DMS 273 treated with DMSO at 0.1 percent for 48 hours (cell line): Measurements from ENCODE around the gene CCNK.

ENCODE experiments used
- DNase-seq: peaks from one replicate; lab custom pipeline; 2025; lab: John Stamatoyannopoulos, UW

Gene CCNK

DNA sequence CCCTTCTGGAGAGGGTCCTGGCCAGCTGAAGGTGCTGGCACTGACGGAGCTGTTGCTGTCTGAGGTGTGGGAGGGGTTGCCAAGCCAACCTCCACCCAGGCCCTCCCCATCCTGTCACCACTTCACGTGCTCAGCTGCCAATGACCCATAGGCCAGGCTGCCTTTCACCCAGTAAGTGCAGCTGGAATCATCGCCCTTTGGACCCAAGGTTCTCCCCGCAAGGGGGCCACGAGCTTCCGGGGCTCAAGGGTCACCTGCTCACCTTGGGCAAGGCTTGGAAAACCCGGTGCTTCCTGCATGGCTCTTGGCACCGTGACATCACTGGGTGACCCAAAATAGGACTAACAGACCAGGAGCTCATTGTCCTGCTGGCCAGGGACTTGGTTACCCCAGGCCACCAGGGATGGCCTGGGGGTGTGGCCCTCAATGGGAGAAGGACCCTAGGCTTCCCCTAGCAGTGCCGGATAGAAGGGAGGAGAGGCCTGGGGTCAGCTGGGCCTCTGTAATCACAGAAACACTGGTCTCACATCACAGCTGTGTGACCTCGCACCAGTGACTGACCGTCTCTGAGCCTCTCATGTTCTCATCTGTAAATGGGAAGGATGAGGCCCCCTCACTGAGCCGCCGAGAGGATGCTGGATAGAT lies 71.5 kb downstream of the CCNK start:
- no peak for DNase-seq

- DNase-seq, result no peak
Observed at GRCh38 chr14:99554184-99554583, 73.0 kb downstream of the CCNK start.

- no peak for DNase-seq
Observed at GRCh38 chr14:99554757-99555531, 73.7 kb downstream of the CCNK start.

GRCh38 chr14:99556134-99556791 lies 75.1 kb downstream of the CCNK start:
- no peak for DNase-seq

- DNase-seq, result no peak
Observed at GRCh38 chr14:99559286-99559990, 78.2 kb downstream of the CCNK start.

DNA sequence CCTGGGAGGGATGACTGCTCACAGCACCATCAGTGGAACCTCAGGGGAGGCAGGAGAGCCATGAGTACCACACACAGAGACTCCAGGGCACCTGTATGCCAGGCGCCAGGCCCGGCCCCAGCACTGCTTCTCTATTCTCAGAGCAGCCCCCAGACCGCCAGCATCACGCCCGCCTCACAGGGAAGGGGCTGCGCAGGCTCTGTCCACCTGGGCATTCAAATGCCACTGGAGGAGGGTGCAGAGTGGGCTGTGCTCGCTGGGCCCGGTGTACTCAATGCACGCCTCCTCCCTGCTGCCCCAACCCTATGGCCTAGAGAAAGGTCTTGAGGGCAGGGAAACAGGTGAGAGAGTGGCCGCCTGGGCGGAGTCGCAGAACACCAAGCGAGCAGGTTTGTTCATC lies 79.2 kb downstream of the CCNK start:
- DNase-seq, result no peak

DNA sequence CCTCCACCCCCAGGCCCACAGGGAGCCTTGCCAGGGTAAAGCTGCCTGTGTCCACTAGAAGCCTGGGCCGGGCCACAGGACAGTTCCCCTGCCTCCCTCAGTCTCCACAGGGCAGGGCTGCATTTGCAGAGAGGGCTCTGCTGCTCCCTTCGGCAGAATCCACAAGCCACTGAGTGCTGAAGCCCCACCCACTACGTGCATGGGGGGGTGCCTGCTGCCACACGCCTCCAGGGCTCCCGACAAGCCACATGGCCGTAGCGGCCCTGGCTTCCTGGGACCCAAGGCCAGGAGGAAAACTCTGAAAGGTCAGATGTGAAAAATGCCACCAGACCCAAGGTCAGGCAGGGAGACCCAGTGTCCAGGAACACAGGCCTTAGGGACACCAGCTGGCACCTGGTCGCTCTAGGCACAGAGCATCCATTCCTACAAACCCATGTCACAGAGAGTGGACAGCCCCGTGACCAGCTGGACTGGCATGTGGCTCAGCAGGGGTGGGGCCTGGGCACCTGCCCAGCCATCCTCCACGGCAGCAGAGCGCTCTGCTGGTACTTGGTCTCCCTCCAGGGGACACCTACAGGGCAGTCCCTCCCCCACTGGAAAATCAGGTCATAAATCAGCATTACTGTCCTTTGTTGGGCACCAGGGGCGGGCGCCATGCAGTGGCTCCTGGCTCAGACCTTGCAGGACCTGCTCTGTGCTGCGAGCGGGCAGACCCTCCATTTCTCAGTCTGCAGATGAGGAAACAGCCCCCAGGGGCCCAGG lies 79.9 kb downstream of the CCNK start:
- no peak for DNase-seq

DNA sequence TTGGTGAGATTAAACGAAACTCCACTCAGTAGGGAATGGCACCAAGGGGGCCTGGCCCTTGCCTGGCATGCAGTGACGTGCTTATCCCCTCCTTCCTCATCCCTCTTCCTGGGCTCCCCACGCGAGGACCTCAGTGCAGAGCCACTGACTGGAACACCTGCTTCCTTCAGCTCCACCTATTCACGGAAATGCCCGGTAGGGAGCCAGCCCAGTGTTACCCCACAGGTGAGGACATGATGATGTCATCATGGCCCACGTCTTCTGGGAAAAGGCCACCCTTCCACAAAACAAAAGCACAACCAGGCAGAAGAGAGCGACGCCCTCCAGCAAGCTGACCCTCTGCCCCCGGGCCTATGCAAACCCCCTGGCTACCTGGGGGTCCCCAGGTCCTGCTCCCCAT lies 80.7 kb downstream of the CCNK start:
- no peak for DNase-seq
